OCI-LY1 (cell line): ENCODE measurements around the gene CYB5RL.

ENCODE experiments used
- H2AFZ ChIP-seq: fragments of 200-600 bp; sonication (generic), shearing (Covaris generic); 2 replicates; pipeline ENCODE4 v1.6.0; 2014; ENCODE audit warnings: antibody characterized with exemption, mild to moderate bottlenecking, low read length
- H3F3A ChIP-seq: fragments of 200-600 bp; sonication (generic), shearing (Covaris generic); 2 replicates; pipeline ENCODE4 v1.6.0; 2014; ENCODE audit warnings: mild to moderate bottlenecking, antibody characterized with exemption, low read length, moderate library complexity; ENCODE audit not compliant: insufficient read depth
- H3K27ac ChIP-seq: fragments of 200-600 bp; sonication (generic); 2 replicates; pipeline ENCODE4 v1.5.1; 2014; ENCODE audit warnings: low read length, mixed run types, mild to moderate bottlenecking, low read depth; ENCODE audit not compliant: poor library complexity, severe bottlenecking
- H3K27me3 ChIP-seq: fragments of 200-600 bp; sonication (generic); 2 replicates; pipeline ENCODE4 v1.6.0; 2014; ENCODE audit warnings: antibody characterized with exemption, mild to moderate bottlenecking, low read length, moderate library complexity; ENCODE audit not compliant: insufficient read depth
- H3K36me3 ChIP-seq: fragments of 200-600 bp; sonication (generic); 2 replicates; pipeline ENCODE4 v1.6.1; 2014; ENCODE audit warnings: mild to moderate bottlenecking, antibody characterized with exemption, low read length, moderate library complexity, mixed read lengths; ENCODE audit not compliant: insufficient read depth
- H3K4me1 ChIP-seq: fragments of 200-600 bp; sonication (generic); 2 replicates; pipeline ENCODE4 v1.5.1; 2014; ENCODE audit warnings: mild to moderate bottlenecking, low read length, moderate library complexity; ENCODE audit not compliant: insufficient read depth, severe bottlenecking
- H3K4me2 ChIP-seq: fragments of 200-600 bp; sonication (generic), shearing (Covaris generic); 2 replicates; pipeline ENCODE4 v1.6.1; 2014; ENCODE audit warnings: low read length
- H3K4me3 ChIP-seq: fragments of 200-600 bp; sonication (generic); 2 replicates; pipeline ENCODE4 v1.5.1; 2014; ENCODE audit warnings: low read length, low read depth, mild to moderate bottlenecking, mixed read lengths; ENCODE audit not compliant: poor library complexity, severe bottlenecking
- H3K79me2 ChIP-seq: fragments of 200-600 bp; shearing (Covaris generic); 2 replicates; pipeline ENCODE4 v1.6.1; 2016; ENCODE audit warnings: mixed run types, low read length, mixed read lengths; ENCODE audit not compliant: insufficient read depth
- H3K9ac ChIP-seq: fragments of 200-600 bp; sonication (generic), shearing (Covaris generic); 2 replicates; pipeline ENCODE4 v1.6.1; 2014; ENCODE audit warnings: mild to moderate bottlenecking, low read length, mixed read lengths
- H3K9me2 ChIP-seq: fragments of 200-600 bp; sonication (generic), shearing (Covaris generic); 2 replicates; pipeline ENCODE4 v1.6.1; 2014; ENCODE audit warnings: low read depth, mild to moderate bottlenecking, low read length, mixed read lengths
- H3K9me3 ChIP-seq: fragments of 200-600 bp; shearing (Covaris generic); 2 replicates; pipeline ENCODE4 v1.6.1; 2014; ENCODE audit warnings: low read length, mixed read lengths
- H4K20me1 ChIP-seq: fragments of 200-600 bp; sonication (generic), shearing (Covaris generic); 2 replicates; pipeline ENCODE4 v1.6.0; 2016; ENCODE audit warnings: mild to moderate bottlenecking, low read length; ENCODE audit not compliant: insufficient read depth
- CTCF ChIP-seq: fragments of 200-600 bp; sonication (generic), shearing (Covaris generic); IDR thresholded peaks from 2 replicates; pipeline ENCODE4 v1.5.1; 2017; ENCODE audit warnings: mild to moderate bottlenecking, antibody characterized with exemption, low read length, moderate library complexity, mixed read lengths
- EZH2 ChIP-seq: fragments of 200-600 bp; sonication (generic), shearing (Covaris generic); IDR thresholded peaks from 2 replicates; pipeline ENCODE4 v1.8.0; 2017; ENCODE audit warnings: borderline replicate concordance, mixed run types, mild to moderate bottlenecking, antibody characterized with exemption, low read length, moderate library complexity, mixed read lengths

CYB5RL gene

DNA sequence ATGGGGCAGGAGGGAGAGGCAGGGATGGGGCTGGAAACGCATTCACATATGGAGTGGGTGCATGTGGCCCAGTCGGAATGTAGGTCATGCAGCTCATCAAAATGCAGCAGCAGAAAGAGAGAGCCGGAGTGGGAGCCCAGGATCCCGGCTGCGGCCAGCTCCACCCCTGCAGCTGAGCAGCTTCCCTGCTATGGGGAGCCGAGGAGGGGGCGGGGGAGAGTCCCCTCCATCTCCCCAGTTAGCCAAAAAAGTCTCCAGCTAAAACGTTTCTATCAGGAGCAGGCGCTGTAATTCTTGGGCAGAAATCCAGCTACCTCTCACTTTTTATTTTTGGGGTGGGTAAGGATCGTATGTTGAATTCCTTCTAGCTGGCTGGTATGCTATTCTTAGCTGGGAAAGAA lies 39.8 kb upstream of the CYB5RL start:
- Histone ChIP-seq H3K4me1 (no peaks in the 10 kb centered on the region), H3F3A (no peaks in the 10 kb centered on the region), H3K79me2 (no peaks in the 10 kb centered on the region), H3K9me3 (no peaks in the 10 kb centered on the region), H4K20me1 (no peaks in the 10 kb centered on the region), H3K27ac (no peak overlapping the region), H3K27me3 (no peaks in the 10 kb centered on the region), H3K36me3 (no peaks in the 10 kb centered on the region), H3K4me3 (no peak overlapping the region), H2AFZ (no peak overlapping the region), H3K9ac (no peak overlapping the region), H3K9me2 (no peaks in the 10 kb centered on the region), H3K4me2 (no peak overlapping the region)
- TF ChIP-seq CTCF (no peak), EZH2 (no peak)

GRCh38 chr1:54239035-54239383 lies 39.2 kb upstream of the CYB5RL start:
- Histone ChIP-seq H3K9me3 (no peaks in the 10 kb centered on the region), H4K20me1 (no peaks in the 10 kb centered on the region), H3K4me1 (no peaks in the 10 kb centered on the region), H3K27ac (no peak overlapping the region), H3K4me2 (no peak overlapping the region), H3K9ac (no peak overlapping the region), H3K27me3 (no peaks in the 10 kb centered on the region), H3K9me2 (no peaks in the 10 kb centered on the region), H3F3A (no peaks in the 10 kb centered on the region), H2AFZ (no peak overlapping the region), H3K36me3 (no peaks in the 10 kb centered on the region), H3K79me2 (no peaks in the 10 kb centered on the region), H3K4me3 (no peak overlapping the region)
- no peak for TF ChIP-seq CTCF
- no peak for TF ChIP-seq EZH2

- H4K20me1 ChIP-seq = no peaks in the 10 kb centered on the region
- no peaks in the 10 kb centered on the region for H3K9me2 ChIP-seq
- H3F3A ChIP-seq = no peaks in the 10 kb centered on the region
- TF ChIP-seq CTCF (no peak), EZH2 (no peak)
- no peak overlapping the region for H2AFZ ChIP-seq
- no peak overlapping the region for H3K4me2 ChIP-seq
- H3K4me3 ChIP-seq = no peak overlapping the region
- H3K27ac ChIP-seq = no peak overlapping the region
- H3K4me1 ChIP-seq = no peaks in the 10 kb centered on the region
- no peak overlapping the region for H3K9ac ChIP-seq
- no peaks in the 10 kb centered on the region for H3K9me3 ChIP-seq
- H3K36me3 ChIP-seq = no peaks in the 10 kb centered on the region
- H3K79me2 ChIP-seq = no peaks in the 10 kb centered on the region
- no peaks in the 10 kb centered on the region for H3K27me3 ChIP-seq
These were observed 38.7 kb upstream of the CYB5RL start for GRCh38 chr1:54238353-54239034.
